ENCODE measurements around the gene FAM24A.
A peak's percentile ranks its signal among the peaks of the same experiment; 100 is the strongest.
"Not testable (repeated sequence)": the region's sequence is repeated elsewhere in the genome, so short reads cannot be mapped to it uniquely, and the experiment has no call there.

The FAM24A gene, protein sequence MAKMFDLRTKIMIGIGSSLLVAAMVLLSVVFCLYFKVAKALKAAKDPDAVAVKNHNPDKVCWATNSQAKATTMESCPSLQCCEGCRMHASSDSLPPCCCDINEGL

DNA sequence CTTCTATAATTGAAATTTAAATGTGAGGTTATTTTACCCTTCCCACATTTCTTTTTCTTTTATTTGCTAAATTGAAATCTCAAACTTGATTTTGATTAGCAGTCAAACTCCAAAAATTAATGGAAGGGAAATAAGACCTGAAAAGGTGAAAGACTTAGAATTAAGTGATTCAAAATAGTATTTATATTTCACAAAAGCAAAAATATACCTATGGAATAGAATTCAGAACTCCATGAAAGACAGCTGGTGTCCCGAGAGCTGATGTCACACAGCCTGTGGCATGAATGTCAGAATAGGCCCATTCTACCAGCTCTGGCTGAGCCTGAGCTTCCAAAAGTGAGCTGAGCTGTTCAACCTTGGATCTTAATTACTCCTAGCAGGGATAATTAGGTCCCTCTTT lies at the start of gene FAM24A:
Gene FAM24A, plus strand, starts transcription at position 301 of the 400 bp plus-strand sequence. CDS start 1,025 bp downstream, outside the sequence.
- DNase-seq (ENCODE audit: low read depth in 2 of 2): no peak

DNA sequence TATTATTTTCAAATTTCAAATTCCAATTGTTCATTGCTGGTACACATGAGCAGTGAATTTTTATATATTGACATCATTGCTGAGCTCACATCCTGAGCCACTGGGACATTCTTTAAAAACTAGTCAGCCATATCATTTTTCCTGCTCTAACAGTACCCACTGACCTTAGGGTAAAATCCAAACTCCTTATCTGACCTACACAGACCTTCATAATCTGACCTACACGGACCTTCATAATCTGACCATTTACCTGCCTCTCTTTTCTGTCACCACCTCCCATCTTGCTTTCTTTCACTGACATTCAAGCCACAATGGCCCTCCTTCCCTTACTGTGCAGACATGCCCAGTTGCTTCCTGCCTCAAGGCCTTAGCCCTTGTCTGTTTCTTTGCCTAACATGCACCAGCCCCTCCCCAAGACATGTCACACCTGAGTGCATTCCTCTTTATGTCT lies 48.7 kb upstream of the FAM24A start:
- no peak for DNase-seq (ENCODE audit: low read depth in 2 of 2)

DNA sequence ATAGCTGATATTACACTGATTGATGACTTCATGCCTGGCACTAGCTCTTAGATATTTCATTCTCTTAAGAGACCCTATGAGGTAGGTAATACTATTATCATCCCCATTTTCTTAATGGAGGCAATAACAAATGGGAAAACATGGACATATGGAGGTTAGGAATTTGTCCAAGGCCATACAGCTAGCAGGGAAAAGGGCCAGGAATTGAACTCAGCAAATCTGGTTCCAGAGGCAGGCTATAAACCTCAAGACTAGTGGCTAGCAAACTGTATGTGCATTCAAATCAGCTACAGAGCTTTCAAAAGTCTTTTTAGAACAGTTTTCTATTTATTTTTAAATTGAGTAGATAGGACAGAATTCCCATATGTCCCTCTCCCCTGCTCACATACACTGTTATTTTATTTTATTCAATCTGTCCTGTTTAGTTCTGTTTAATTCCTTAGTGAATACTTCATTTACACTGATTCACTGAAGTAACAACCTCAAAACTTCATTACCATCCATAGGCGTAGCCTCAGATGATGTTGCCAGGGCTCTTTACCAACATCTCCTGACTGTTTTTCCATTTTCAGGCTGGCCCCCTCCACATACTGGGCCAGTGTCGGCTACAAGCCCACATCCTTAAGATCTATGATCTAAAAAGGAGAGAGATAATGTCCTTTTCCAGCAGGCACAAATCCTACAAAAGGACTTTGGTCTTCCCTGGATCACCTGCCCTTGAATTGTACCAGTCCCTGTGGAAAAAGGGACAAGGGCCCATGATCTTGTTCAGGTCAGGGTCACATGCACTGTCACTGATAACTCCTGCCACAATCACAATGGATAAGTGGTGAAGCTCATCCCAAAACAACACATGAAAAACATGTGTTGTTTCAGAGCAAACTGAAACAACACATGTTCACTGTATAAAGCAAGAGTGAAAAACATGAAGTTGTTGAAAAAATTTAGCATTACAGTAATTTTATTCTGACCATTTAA lies 46.9 kb upstream of the FAM24A start:
- DNase-seq (ENCODE audit: low read depth in 2 of 2): no peak

DNA sequence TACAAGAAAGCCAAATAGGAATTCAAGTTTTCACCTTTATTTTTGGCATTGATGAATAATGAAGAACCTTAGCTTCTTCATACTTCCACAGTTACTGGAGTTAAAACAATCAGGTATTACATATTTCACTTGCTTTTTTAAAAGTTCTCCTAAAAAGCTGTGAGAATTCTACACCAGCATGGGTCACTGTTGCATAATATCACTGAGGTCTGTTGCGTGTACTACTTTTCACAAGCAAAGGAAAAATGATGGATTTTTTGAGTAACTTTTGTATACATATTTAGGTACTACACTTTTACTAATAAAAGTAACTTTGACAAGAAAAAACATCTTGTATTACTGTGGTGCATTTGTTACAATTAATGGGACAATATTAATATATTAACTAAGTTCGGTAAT lies 46.2 kb upstream of the FAM24A start:
- DNase-seq (ENCODE audit: low read depth in 2 of 2): no peak

DNA sequence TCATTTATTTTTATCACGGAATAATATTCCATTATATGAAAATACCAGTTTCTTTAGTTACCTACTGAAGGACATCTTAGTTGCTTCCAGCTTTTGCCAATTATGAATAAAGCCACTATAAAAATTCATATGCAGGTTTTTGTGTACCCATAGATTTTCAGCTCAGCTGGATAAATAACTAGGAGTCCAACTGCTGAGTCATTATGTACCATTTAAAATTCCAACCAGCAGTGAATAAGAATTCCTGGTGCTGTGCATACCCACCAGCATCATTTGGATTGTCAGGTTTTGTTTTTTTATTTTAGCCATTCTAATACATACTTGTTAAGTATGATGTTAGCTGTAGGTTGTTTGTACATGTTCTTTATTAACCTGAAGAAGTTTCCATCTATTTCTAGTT lies 45.5 kb upstream of the FAM24A start:
- DNase-seq (ENCODE audit: low read depth in 2 of 2): no peak

DNA sequence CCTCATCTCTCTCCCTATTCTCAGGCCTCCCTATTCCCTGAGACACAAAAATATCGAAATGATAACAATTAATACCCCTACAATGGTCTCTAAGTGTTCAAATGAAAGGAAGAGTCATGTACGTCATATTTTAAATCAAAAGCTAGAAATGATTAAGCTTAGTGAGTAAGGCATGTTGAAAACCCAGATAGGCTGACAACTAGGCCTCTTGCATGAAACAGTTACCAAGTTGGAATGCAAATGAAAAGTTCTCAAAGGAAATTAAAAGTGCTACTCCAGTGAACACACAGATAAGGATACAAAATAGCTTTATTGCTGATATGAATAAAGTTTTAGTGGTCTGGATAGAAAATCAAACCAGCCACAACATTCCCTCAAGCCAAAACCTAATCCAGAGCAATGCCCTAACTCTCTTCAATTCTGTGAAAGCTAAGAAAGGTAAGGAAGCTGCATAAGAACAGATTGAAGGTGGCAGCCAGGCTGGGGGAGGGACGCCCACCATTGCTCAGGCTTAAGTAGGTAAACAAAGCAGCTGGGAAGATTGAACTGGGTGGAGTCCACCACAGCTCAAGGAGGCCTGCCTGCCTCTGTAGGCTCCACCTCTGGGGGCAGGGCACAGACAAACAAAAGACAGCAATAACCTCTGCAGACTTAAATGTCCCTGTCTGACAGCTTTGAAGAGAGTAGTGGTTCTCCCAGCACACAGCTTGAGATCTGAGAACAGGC lies 43.5 kb upstream of the FAM24A start:
- DNase-seq (ENCODE audit: low read depth in 2 of 2): not testable (repeated sequence)

DNA sequence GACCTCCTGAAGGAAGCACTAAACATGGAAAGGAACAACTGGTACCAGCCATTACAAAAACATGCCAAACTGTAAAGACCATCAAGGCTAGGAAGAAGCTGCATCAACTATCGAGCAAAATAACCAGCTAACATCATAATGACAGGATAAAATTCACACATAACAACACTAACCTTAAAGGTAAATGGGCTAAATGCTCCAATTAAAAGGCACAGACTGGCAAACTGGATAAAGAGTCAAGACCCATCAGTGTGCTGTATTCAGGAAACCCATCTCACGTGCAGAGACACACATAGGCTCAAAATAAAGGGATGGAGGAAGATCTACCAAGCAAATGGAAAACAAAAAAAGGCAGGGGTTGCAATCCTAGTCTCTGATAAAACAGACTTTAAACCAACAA lies 41.6 kb upstream of the FAM24A start:
- not testable (repeated sequence) for DNase-seq (ENCODE audit: low read depth in 2 of 2)

DNA sequence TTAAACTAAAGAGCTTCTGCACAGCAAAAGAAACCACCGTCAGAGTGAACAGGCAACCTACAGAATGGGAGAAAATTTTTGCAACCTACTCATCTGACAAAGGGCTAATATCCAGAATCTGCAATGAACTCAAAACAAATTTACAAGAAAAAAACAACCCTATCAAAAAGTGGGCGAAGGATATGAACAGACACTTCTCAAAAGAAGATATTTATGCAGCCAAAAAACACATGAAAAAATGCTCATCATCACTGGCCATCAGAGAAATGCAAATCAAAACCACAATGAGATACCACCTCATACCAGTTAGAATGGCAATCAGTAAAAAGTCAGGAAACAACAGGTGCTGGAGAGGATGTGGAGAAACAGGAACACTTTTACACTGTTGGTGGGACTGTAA lies 38.5 kb upstream of the FAM24A start:
- DNase-seq (ENCODE audit: low read depth in 2 of 2): not testable (repeated sequence)

DNA sequence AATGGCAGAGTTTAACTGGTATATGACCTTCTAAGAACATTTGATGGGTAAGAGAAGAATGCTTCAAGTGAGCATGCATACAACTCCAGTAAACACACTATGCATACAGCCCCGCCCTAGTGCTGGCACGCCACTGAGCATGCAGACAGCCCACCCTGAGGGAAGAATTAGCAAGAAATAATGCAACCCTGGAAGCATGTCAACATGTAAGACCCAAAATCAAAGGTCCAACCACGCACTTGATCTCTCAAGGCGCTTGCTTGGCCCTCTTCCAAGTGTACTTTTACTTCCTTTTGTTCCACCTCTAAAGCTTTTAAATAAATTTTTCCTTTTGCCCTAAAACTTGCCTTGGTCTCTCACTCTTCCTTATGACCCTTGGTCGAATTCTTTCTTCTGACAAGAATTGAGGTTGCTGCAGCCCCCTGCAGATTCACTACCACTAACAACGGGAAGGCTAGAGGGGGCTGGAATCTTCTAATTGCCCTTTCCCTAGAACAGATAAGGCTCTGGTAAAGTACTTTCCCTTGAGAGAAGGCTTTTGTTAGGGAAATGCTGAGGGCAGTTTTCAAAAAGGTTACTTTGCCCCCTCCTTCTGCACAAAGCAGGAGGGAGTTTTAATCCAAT lies 34.5 kb upstream of the FAM24A start:
- DNase-seq (ENCODE audit: low read depth in 2 of 2): no peak

DNA sequence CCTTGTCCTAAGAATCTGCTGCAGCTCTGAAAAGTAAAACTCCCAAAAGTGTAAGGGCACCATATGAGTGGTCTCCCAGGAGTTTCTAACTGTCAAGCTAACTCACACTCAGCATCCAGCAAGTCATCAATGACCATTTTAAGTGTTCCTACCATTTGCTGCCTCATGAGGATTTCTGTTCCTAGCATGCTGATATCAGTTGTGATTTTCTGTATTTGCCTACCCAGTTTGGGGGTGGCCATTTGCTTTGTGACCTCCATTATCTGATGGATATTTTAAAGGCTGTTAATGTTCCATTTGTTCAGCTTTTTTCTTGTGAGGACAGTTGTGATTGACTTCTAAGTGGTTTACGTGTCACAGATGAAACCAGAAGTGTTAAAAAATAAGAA lies 33.9 kb upstream of the FAM24A start:
- DNase-seq (ENCODE audit: low read depth in 2 of 2): no peak

DNA sequence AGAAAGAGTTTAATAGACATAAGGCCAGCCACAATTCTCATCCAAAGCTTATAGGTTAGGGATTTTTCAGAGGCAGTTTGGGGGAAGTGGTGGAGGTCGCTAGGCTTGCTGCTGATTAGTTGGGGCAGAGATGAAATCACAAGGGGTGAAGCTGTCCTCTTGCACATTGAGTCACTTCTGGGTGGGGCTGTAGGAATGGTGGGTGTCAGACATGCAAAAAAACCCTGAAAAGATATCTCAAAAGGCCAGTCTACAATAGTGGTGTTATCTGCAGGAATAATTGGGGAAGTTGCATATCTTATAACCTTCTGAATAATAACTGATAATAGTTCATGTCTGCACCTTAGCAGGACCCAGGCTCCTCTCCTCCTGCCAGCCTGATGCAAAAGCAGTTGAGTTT lies 33.1 kb upstream of the FAM24A start:
- no peak for DNase-seq (ENCODE audit: low read depth in 2 of 2)

DNA sequence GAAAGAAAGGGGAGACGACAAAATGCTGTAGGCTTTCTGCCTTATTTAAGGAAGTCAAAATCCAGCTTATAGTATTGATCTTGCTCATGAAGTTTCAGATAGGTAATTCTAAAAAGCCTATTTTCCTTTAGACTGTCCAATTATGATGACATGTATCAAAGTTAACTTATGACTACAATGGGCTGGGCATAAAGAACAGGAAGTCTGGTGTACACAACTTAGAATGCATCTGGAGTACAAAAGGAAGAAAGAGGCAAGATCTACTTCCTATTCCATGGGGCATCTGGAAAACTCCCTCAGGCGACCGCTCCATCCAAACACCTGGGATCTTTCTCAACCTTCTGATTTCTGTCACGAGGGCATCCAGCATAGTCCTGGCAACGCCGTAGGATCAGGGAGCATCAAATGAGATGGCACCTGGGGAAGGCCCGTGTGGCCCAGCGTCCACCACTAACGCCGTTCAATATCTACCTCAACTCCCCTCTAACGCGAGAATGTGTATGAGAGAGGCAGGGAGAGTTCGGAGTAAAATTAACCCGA lies 31.5 kb upstream of the FAM24A start:
- DNase-seq (ENCODE audit: low read depth in 2 of 2): no peak

DNA sequence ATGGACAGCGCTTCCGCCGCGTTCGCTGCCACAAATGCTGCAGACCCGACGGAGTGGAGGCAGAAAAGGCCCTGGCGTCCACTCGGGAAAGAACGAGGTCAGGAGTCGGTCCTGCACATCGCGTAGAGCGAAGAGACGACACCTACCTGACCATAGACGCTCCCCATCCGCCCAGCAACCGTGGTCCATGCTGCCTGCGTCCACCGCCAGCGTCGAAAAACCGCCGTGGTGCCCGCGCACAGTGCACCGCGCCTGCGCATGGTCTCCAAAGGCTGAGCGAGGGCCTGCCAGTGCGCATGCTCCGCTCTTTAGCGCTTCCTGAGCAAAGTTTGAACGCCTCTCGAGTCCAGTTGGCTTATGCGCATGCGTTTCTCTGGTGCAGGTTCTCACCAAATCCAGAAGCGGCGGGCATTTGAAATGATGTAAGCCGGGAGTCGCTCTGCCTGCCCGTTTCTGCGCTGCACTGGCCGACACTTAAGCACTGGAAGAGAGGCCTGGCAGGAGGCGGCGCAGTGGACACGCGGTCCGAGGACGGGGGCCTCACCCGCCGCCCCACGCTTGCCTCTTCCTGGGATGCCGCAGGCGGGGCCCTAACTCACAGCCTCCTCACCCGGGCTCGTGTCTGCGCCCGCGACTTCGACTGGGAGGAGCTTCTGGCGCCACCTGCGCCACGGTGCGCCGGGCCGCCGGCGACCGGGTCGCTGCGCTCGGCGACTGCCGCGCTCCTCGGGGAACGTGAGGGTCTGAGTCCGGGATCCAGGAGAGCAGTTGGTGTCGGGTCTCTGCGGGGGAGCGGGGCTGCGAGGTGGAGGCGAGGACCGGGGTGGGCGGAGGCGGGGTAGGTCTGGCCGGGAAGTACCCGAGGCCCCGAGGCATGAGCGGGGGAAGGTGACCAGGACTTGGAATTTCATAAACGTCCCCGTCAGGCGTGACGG lies 30.8 kb upstream of the FAM24A start, which contains the start of gene FAM24B:
Gene FAM24B, minus strand, starts transcription at position 243 of the 935 bp plus-strand sequence. CDS start 29,066 bp downstream, outside the sequence.
- peak; percentile 97 for DNase-seq (ENCODE audit: low read depth in 2 of 2)

DNA sequence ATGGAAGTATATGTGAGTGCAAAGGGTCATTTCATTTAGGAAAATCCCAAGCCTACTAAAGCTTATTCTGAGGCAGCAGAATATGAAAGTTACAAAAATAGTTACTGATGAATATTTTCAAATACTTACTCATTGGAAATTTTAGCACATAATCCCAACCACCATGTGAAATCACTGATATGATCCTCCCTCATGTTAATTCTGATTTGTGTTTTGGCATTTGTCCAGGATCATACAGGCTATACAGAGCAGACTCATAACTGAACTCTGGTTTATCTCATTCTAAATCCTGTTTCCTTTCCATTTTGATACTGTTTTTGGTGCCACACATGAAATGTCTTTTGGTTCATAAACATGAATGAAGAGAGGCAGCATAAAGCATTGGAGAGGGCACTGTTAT lies 27.6 kb upstream of the FAM24A start:
- no peak for DNase-seq (ENCODE audit: low read depth in 2 of 2)

DNA sequence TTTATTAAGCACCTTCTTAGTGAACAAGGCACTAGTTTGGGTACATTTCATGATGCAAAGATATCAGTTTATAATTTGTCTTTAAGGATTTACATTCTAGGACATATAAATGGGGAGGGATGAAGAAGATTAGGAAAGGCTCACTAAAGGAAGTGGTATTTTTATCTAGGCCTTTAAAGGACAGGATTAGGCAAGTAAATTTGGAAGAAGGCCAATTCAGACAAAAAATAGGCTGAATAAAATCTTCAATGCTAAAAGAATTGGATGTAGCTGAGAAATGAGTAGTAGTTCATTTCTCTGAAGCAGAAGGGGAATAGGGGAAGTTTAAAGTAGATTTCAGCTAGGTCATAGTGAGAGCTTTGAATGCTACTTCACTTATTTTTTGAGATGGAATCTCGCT lies 26.2 kb upstream of the FAM24A start:
- DNase-seq (ENCODE audit: low read depth in 2 of 2): no peak

DNA sequence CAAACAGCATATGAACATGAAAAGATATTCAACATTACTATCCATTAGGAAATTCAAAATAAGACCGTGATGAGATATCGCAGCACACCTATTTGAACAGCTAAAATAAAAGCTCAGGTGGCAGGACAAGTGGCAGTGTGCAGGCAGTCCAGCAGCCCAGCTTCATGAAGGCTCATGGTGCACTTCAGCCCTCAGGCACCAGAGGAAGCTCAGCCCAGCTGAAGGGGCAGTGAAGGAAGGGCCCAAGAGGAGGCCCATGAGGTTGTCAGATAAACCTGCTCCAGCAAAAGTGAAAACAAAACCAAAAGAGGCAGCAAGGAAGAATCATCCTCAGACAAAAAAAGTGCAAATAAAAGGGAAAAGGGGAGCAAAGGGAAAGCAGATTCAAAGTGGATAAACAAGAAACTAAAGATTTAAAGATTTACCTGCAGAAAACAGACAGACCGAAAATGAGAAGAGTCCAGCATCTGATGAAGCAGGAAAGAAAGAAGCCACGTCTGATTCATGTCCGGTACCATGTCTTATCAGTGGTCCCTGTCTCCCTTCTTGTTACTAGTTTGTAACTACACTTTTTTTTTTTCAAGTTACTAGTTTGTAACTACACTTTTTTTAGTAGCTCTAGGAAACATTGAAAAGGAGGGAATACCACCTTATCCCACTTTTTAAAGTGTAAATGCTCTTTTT lies 16.0 kb upstream of the FAM24A start:
- DNase-seq (ENCODE audit: low read depth in 2 of 2): no peak

DNA sequence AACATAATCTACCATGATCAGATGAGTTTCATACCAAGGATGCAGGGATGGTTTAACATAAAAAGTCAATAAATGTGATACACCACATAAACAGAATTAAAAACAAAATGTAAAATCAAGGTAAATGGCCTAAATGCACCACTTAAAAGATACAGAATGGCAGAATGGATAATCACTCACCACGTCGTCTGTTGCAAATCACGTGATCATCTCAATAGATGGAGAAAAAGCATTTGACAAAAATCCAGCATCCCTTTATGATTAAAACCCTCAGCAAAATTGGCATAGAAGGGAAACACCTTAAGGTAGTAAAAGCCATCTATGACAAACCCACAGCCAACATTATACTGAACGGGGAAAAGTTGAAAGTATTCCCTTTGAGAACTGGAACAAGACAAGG lies 6.5 kb upstream of the FAM24A start:
- DNase-seq (ENCODE audit: low read depth in 2 of 2): not testable (repeated sequence)

DNA sequence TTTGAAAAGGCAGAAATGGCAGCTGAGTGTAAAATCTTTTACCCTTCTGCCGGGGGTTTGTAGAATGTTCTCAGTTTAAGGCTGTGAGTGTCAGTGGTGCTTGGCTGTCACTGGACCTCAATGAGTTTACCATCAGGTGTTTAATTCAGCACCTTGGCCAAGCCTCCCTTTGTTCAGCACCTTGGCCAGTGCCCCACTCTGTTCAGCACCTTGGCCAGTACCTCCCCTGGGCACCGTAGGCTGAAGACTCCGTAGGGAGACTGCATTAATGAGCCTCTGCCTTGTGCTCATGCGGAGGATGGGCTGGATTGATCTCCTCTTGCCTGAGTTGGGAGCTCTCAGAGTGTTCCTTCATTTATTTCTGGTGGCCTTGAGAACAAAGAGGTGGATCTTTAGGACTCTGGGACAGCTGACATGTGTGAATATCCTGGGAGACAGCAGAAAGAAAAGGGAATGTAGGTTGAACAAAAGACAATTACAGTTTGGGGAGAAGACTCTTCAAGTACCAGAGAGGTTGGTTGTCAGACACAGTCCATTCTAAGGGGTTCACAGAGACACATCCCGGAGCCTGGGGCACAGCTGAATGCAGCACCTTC lies 1.6 kb downstream of the FAM24A start:
- peak; percentile 12 to 18 for DNase-seq (ENCODE audit: low read depth in 2 of 2)

DNA sequence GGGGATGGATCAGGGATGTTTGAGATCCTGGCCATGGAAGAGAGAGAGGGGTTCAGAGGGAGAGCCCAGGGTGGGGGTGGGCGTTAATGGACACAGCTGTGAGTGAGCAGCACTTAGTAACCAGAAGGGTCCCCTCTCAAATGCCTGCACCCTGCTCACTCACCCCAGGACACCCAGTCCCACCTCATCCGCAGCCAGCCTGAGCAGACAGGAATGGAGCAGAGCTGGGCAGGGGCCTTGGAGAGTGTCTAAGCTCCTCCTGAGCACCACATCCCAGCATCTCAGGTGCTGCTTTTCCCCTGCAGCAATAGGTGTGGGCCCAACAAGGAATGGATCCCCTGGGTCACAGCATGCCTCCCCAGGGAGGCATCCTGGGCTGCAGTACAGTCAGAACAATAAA lies 5.3 kb downstream of the FAM24A start:
- no peak for DNase-seq (ENCODE audit: low read depth in 2 of 2)

DNA sequence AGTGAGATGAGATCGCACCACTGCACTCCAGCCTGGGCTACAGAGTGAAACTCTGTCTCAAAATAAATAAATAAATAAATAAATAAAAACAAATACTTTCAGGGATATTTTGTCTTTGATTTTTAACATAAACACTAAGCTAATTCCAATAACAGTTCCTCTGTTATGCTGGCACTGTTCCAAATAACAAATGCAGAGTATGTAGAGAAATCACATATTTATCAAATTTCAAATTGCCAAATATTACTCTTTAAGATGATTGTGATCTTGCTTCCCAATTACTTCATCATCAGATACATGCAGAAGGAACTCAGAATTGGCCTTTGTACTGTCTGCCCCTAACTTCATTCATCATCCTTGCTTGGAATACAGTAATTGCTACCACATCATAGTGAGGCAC lies 19.7 kb downstream of the FAM24A start:
- DNase-seq (ENCODE audit: low read depth in 2 of 2): no peak
